ENCODE measurements around the gene ATP2B3.

Gene ATP2B3

GRCh38 chrX:153623310-153624029, 106.0 kb downstream of the ATP2B3 start:
- DNase-seq (ENCODE audit: extremely low spot score), result no peak
- ChIA-PET CTCF (interaction anchor here (2.4 kb wide), 1 partner anchor 13 kb away, joined by 9 read pairs; no protein-coding TSS in a partner anchor), POLR2A (no interaction called here)
- TF ChIP-seq ELF4 (IDR thresholded peaks at IDR 0.05) (no peak), LEF1 (IDR thresholded peaks at IDR 0.05; ENCODE audit: borderline replicate concordance) (no peak), PKNOX1 (IDR thresholded peaks at IDR 0.05) (no peak), FOXM1 (IDR thresholded peaks at IDR 0.05; ENCODE audit: borderline replicate concordance) (no peak), HDGF (IDR thresholded peaks at IDR 0.05; ENCODE audit: borderline replicate concordance) (no peak), BHLHE40 (IDR thresholded peaks at IDR 0.05; ENCODE audit: borderline replicate concordance) (no peak), FOXA1 (IDR thresholded peaks at IDR 0.05) (no peak)

GRCh38 chrX:153624196-153625091, 107.0 kb downstream of the ATP2B3 start:
- ChIA-PET POLR2A (no interaction called here), CTCF (interaction anchor here (2.4 kb wide), 1 partner anchor 12 kb away, joined by 9 read pairs; no protein-coding TSS in a partner anchor)
- TF ChIP-seq FOXM1 (IDR thresholded peaks at IDR 0.05; ENCODE audit: borderline replicate concordance) (no peak), ELF4 (IDR thresholded peaks at IDR 0.05) (no peak), CTBP1 (IDR thresholded peaks at IDR 0.05; ENCODE audit: borderline replicate concordance) (no peak), FOXK2 (IDR thresholded peaks at IDR 0.05) (no peak), HDGF (IDR thresholded peaks at IDR 0.05; ENCODE audit: borderline replicate concordance) (no peak), TARDBP (IDR thresholded peaks at IDR 0.05) (no peak), PKNOX1 (IDR thresholded peaks at IDR 0.05) (no peak), SP1 (IDR thresholded peaks at IDR 0.05) (no peak), LEF1 (IDR thresholded peaks at IDR 0.05; ENCODE audit: borderline replicate concordance) (no peak)
- DNase-seq (ENCODE audit: extremely low spot score), result no peak

GRCh38 chrX:153625271-153626024, 108.0 kb downstream of the ATP2B3 start:
- DNase-seq (ENCODE audit: extremely low spot score), result no peak
- POLR2A ChIA-PET, result no interaction called here
- TF ChIP-seq FOXK2 (IDR thresholded peaks at IDR 0.05), result no peak
- TF ChIP-seq SUZ12 (IDR thresholded peaks at IDR 0.05), result no peak
- TF ChIP-seq LEF1 (IDR thresholded peaks at IDR 0.05; ENCODE audit: borderline replicate concordance), result no peak
- TF ChIP-seq PKNOX1 (IDR thresholded peaks at IDR 0.05), result no peak
- TF ChIP-seq ZNF384 (IDR thresholded peaks at IDR 0.05), result no peak
- TF ChIP-seq ELF4 (IDR thresholded peaks at IDR 0.05), result no peak
- TF ChIP-seq HDGF (IDR thresholded peaks at IDR 0.05; ENCODE audit: borderline replicate concordance), result no peak
- no peak for TF ChIP-seq FOXA1 (IDR thresholded peaks at IDR 0.05)
- TF ChIP-seq FOXM1 (IDR thresholded peaks at IDR 0.05; ENCODE audit: borderline replicate concordance), result no peak
- no peak for TF ChIP-seq SP1 (IDR thresholded peaks at IDR 0.05)
- CTCF ChIA-PET, result interaction anchor here (0.6 kb wide), 1 partner anchor 11 kb away, joined by 4 read pairs; no protein-coding TSS in a partner anchor

- POLR2A ChIA-PET, result no interaction called here
- DNase-seq (ENCODE audit: extremely low spot score), result no peak
- CTCF ChIA-PET, result no interaction called here
- TF ChIP-seq CTBP1 (IDR thresholded peaks at IDR 0.05; ENCODE audit: borderline replicate concordance), result no peak
- no peak for TF ChIP-seq SP1 (IDR thresholded peaks at IDR 0.05)
- TF ChIP-seq ARNT (IDR thresholded peaks at IDR 0.05), result no peak
- no peak for TF ChIP-seq LEF1 (IDR thresholded peaks at IDR 0.05; ENCODE audit: borderline replicate concordance)
- TF ChIP-seq FOXK2 (IDR thresholded peaks at IDR 0.05), result no peak
- TF ChIP-seq ELF4 (IDR thresholded peaks at IDR 0.05), result no peak
- no peak for TF ChIP-seq BHLHE40 (IDR thresholded peaks at IDR 0.05; ENCODE audit: borderline replicate concordance)
- no peak for TF ChIP-seq HDGF (IDR thresholded peaks at IDR 0.05; ENCODE audit: borderline replicate concordance)
- TF ChIP-seq FOXA1 (IDR thresholded peaks at IDR 0.05), result no peak
- no peak for TF ChIP-seq FOXM1 (IDR thresholded peaks at IDR 0.05; ENCODE audit: borderline replicate concordance)
- no peak for TF ChIP-seq ZNF384 (IDR thresholded peaks at IDR 0.05)
- no peak for TF ChIP-seq L3MBTL2 (conservative IDR thresholded peaks at IDR 0.05)
- TF ChIP-seq NFRKB (IDR thresholded peaks at IDR 0.05), result no peak
- no peak for TF ChIP-seq TARDBP (IDR thresholded peaks at IDR 0.05)
- TF ChIP-seq SUZ12 (IDR thresholded peaks at IDR 0.05), result no peak
- TF ChIP-seq PKNOX1 (IDR thresholded peaks at IDR 0.05), result no peak
Measured at GRCh38 chrX:153626025-153626633, 108.7 kb downstream of the ATP2B3 start.
